ENCODE results near the gene PPP1R26.
A peak's percentile ranks its signal among the peaks of the same experiment; 100 is the strongest.

The PPP1R26 gene

GRCh38 chr9:135489188-135489906 is 9.8 kb downstream of the PPP1R26 start:
- no peak for DNase-seq

- no peak for DNase-seq
Measured at GRCh38 chr9:135490166-135490870, 10.7 kb downstream of the PPP1R26 start.

- DNase-seq: no peak
Measured at GRCh38 chr9:135490980-135491464, 11.4 kb downstream of the PPP1R26 start.

- no peak for DNase-seq
Measured at GRCh38 chr9:135491764-135492163, 12.2 kb downstream of the PPP1R26 start.

- DNase-seq: no peak
Measured at GRCh38 chr9:135492886-135493669, 13.5 kb downstream of the PPP1R26 start.

GRCh38 chr9:135494791-135495559 is 15.4 kb downstream of the PPP1R26 start:
- no peak for DNase-seq

- DNase-seq: no peak
Measured at GRCh38 chr9:135498381-135499126, 19.0 kb downstream of the PPP1R26 start.

GRCh38 chr9:135499326-135500070 is 19.9 kb downstream of the PPP1R26 start:
- DNase-seq: peak; percentile 81

- no peak for DNase-seq
Measured at GRCh38 chr9:135500071-135500524, 20.5 kb downstream of the PPP1R26 start.

- peak; percentile 84 for DNase-seq
Measured at GRCh38 chr9:135500525-135501260, 21.1 kb downstream of the PPP1R26 start, which contains the start of gene MRPS2. Gene MRPS2 (plus strand): TSS chr9:135500682. CDS start chr9:135500711, 29 bp downstream.

- peak; percentile 46 for DNase-seq
Measured at GRCh38 chr9:135501261-135502167, 21.9 kb downstream of the PPP1R26 start.

GRCh38 chr9:135502168-135502872 is 22.7 kb downstream of the PPP1R26 start:
- no peak for DNase-seq

- DNase-seq: no peak
Measured at GRCh38 chr9:135502873-135503321, 23.3 kb downstream of the PPP1R26 start.

- no peak for DNase-seq
Measured at GRCh38 chr9:135503371-135504261, 24.0 kb downstream of the PPP1R26 start.

GRCh38 chr9:135504262-135505243 is 25.0 kb downstream of the PPP1R26 start:
- DNase-seq: peak; percentile 38

All from fibroblast of skin of right quadriceps (primary cell).